Islet of Langerhans (tissue), 1 donor: Measurements from ENCODE around the gene LGALS12.
"Not testable (repeated sequence)": the region's sequence is repeated elsewhere in the genome, so short reads cannot be mapped to it uniquely, and the experiment has no call there.

Source experiments
- FAIRE-seq: peaks from one replicate; lab custom pipeline; 2011; peaks lifted over from hg19 to GRCh38; lab: Jason Lieb, UNC

LGALS12 gene

GRCh38 chr11:63504933-63505586 lies 824 bp upstream of the LGALS12 start:
- no peak for FAIRE-seq

- no peak for FAIRE-seq
These were observed 992 bp downstream of the LGALS12 start for GRCh38 chr11:63506876-63507275.

- no peak for FAIRE-seq
These were observed 1.6 kb downstream of the LGALS12 start for GRCh38 chr11:63507511-63507910.

DNA sequence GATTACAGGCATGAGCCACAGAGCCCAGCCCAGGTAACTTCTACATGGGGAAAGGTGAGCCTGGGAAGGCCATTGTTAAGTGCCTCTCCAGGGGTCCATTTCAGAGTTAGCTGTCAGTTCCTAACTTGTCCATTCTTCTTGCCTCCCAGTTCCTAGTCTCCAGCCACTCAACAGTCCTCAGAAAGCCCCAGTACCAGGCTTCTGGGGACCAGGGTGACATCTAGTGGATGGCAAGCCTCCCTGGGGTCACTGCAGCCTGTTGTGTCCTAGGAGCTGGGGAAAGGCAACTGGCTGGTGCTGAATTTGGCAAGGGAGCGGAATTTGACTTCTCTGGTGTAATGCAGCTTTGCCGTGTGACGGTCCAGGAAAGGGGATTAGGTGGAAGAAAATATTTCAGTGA lies 2.1 kb downstream of the LGALS12 start:
- FAIRE-seq, result no peak

DNA sequence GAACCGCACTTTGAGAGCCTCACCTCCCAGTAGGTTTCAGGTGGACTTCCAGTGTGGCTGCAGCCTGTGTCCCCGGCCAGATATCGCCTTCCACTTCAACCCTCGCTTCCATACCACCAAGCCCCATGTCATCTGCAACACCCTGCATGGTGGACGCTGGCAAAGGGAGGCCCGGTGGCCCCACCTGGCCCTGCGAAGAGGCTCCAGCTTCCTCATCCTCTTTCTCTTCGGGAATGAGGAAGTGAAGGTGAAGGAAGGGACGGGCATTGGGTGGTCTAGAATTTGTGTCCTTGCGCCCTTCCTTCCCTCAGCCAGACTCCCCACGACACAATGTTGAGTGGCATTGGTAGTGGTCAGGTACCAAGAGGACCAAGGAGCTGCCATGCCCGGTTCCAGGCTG lies 2.9 kb downstream of the LGALS12 start:
- no peak for FAIRE-seq

DNA sequence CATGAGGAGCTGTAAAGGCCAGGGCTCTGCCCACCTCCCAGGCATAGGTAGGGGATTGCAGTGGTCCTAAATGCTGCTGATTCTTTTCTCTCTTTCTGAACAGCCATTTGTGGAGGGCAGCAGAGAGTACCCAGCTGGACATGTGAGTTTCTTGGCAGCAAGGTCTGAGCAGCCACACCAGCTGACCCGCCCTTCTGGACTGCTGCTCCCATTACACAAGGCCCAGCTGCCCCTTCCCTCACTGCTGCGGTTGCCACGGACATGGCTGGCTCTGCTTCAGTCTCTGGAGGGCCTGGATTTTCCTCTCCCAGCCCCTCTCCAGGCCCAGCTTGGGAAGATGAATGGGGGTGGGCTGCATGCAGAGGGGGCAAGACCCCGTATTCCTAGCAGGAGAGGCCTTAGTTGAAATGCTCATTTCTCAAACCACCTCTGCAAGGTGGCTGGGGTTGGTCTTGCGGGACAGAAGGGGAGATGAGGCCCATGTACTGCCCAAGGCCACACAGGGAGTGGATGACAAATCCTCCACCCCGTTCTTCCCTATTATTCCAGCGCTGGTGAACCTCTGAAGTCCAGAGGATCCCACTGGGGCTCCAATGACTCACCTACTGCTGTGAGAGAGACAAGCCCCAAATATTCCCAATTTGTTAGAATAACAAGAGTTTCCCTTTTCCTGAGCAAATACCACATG lies 4.6 kb downstream of the LGALS12 start:
- FAIRE-seq, result no peak

- FAIRE-seq, result no peak
These were observed 5.3 kb downstream of the LGALS12 start for GRCh38 chr11:63511048-63511748.

GRCh38 chr11:63512816-63513215 lies 6.9 kb downstream of the LGALS12 start:
- no peak for FAIRE-seq

DNA sequence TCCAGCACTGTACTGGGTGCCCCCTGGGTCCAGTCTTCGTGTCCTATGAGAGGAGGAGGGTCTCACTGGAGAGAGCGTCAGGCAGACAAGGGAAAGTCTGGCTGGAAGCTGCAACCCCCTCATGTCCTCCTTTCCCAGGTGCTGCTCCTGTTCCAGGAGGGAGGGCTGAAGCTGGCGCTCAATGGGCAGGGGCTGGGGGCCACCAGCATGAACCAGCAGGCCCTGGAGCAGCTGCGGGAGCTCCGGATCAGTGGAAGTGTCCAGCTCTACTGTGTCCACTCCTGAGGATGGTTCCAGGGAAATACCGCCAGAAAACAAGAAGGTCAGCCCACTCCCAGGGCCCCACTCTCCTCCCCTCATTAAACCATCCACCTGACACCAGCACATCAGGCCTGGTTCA lies 10.2 kb downstream of the LGALS12 start:
- FAIRE-seq, result no peak

GRCh38 chr11:63517156-63517555 lies 11.3 kb downstream of the LGALS12 start:
- no peak for FAIRE-seq

- FAIRE-seq, result no peak
These were observed 12.7 kb downstream of the LGALS12 start for GRCh38 chr11:63518548-63518947.

GRCh38 chr11:63520606-63521170 lies 14.8 kb downstream of the LGALS12 start:
- no peak for FAIRE-seq

DNA sequence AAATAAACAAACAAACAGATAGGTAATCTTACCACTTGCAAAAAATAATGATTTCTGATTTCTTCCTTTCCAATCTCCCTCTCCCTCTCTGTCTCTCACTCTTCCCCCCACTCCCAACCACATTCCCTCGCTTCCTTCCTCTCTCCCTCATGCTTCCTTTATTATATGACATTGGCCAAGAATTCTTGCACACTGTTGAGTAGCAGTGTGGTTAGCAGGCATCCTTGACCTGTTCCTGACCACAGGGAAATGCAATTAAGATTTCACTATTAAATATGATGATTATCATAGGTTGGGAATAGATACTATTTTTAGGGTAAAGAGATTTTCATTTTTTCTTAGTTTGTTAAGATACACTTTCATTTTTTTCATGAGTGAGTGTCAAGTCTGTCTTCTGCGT lies 16.0 kb downstream of the LGALS12 start:
- no peak for FAIRE-seq

DNA sequence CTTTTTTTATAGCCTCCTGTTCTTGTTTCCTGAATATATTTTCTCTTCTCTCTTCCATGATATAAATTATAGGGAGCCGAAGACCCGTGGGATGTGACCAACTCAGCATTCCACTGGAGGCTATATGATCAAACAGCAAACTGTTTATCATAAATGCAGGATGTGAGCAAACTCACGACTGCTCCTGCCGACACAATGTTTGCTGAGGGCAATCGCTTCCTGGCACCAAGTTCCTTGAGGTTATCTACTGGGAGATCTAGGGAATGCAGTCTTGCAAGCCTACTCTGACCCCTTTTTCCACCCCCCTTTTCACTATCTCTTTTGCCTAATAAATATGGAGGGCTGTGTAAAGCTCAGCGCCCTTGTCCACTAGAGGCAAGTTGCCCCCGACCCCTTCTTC lies 17.3 kb downstream of the LGALS12 start:
- FAIRE-seq, result no peak

GRCh38 chr11:63527667-63528066 lies 21.8 kb downstream of the LGALS12 start:
- no peak for FAIRE-seq

- not testable (repeated sequence) for FAIRE-seq
These were observed 22.3 kb downstream of the LGALS12 start for GRCh38 chr11:63528156-63528555.

DNA sequence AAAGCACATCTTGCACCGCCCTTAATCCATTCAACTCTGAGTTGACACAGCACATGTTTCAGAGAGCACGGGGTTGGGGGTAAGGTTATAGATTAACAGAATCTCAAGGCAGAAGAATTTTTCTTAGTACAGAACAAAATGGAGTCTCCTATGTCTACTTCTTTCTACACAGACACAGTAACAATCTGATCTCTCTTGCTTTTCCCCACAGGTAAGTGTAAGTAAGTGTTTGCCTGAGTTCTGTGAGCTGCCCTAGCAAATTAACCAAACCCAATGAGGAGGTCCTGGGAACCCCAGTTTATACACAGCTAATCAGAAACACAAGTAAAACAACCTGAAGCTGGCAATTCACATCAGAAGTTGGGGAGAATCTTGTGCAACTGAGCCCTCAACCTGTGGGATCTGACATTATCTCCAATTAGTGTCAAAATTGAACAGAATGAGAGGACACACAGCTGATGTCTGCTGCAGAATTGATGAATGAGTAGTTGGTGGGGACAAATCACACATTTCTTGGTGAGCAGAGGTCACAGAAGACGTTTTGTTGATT lies 22.9 kb downstream of the LGALS12 start:
- FAIRE-seq, result not testable (repeated sequence)

GRCh38 chr11:63529373-63529772 lies 23.5 kb downstream of the LGALS12 start:
- not testable (repeated sequence) for FAIRE-seq

DNA sequence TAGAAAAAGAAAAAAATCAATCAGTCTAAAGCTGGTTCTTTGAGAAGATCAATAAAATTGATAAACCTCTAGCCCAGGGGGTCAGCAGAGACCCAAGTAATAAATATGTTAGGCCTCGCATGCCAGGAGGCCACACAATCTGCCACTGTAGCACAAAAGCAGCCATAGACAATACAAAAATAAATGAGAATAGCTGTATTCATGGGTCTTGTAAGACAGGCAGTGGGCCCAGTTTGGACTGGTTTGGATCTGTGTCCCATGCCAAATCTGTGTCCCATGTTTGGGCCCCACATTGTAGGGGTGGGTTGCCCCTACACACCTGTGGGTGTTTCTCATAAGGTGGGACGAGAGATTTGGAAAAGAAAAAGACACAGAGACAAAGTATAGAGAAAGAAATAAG lies 24.1 kb downstream of the LGALS12 start:
- FAIRE-seq, result no peak

GRCh38 chr11:63531074-63531792 lies 25.3 kb downstream of the LGALS12 start:
- FAIRE-seq, result not testable (repeated sequence)

DNA sequence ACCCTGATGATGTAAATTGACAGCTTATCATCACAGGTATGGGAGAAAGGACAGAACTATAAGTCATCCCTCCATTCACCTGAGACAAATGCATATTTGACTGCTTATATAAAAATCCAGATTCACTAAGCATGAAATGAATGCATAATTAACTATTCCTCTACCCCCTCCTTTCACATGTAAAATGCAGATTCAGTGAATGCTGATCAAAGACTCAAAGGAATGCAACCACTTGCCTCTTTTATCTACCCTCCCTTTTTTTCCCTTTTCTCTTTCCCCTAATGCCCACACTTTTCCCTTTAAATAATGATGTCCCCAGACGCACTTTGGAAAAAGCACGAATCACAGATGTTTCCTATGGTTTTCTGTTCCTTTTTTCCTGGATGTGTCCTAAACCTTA lies 26.2 kb downstream of the LGALS12 start:
- no peak for FAIRE-seq

DNA sequence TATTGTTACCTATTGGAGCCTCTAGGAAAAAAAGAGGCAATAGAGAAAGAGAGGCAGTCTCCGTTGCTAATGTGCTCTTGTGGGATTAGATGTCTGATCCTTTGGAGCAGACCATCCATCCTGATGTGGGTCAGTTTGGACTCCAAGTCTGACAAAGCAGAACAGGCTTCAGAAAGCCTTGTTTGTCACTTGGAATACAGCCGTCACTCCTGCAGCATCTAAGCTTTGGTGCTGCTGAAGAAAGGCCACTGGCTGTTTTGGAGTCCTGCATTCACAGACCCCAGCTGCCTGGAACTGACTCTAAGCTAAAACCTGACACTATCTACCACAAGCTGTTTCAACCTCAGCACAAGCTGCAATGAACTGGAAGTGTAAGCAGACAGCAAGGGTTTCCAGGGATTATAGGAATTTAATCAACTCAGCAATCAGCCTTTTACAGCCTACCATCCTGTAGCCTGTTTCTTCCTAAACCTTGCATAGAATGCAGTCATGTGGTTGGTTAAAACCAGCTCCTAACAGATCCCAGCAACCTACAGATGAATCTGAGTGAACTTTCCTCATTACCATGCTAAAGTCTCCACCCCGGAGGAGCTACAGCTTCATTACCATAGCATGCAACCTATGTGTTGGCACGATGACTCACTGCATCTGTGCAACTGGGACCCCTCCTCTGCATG lies 27.1 kb downstream of the LGALS12 start:
- no peak for FAIRE-seq
